Upper lobe of right lung (tissue), 1 donor: ENCODE results near the gene BCL11A. TPM values are rescaled to one million over a fixed set of nuclear protein-coding genes. Genes with fewer than 3 reads are reported as not detected.

Experiments used
- ATAC-seq: fragments of 200-7000 bp; cut with Tn5 transposase; one replicate; pipeline ENCODE4 v1.9.1; 2020; ENCODE audit warnings: mild to moderate bottlenecking, moderate library complexity
- DNase-seq: peaks from one replicate; pipeline ENCODE4 v3.0.0-alpha.2; 2020
- H3K27ac ChIP-seq: fragments of 200-600 bp; one replicate; pipeline ENCODE4 v1.8.0; 2022
- H3K27me3 ChIP-seq: fragments of 200-600 bp; one replicate; pipeline ENCODE4 v1.8.0; 2022; ENCODE audit warnings: mild to moderate bottlenecking
- H3K36me3 ChIP-seq: fragments of 200-600 bp; one replicate; pipeline ENCODE4 v1.8.0; 2022
- H3K4me1 ChIP-seq: fragments of 200-600 bp; one replicate; pipeline ENCODE4 v1.8.0; 2022
- H3K4me3 ChIP-seq: fragments of 200-600 bp; one replicate; pipeline ENCODE4 v1.8.0; 2022; ENCODE audit warnings: mild to moderate bottlenecking
- H3K9me3 ChIP-seq: fragments of 200-600 bp; one replicate; pipeline ENCODE4 v1.8.0; 2022
- intact Hi-C: fragments of 100-400 bp; cut with DNase I; formaldehyde crosslinking; loops from one replicate; pipeline ENCODE4 v1.11.0; 2022
- total RNA-seq: library from RNA; stranded (reverse); fragmentation: NEBNext Ultra II Directional; extraction: Animal tissue kit (Norgen Biotek cat#: 25700); gene quantifications from one replicate; pipeline ENCODE4 v1.2.1, GENCODE V29; 2021
- TF ChIP-seq, protein P1 (sequence below): fragments of 200-600 bp; IDR thresholded peaks from one replicate; pipeline ENCODE4 v1.8.0; 2022; ENCODE audit warnings: antibody characterized with exemption
- donor health status: DM: no; HTN: yes; CAD: no; lungs with severe emphysema.

The BCL11A gene
- total RNA-seq, 1 donor from 2014 or later: 10.3 TPM

DNA sequence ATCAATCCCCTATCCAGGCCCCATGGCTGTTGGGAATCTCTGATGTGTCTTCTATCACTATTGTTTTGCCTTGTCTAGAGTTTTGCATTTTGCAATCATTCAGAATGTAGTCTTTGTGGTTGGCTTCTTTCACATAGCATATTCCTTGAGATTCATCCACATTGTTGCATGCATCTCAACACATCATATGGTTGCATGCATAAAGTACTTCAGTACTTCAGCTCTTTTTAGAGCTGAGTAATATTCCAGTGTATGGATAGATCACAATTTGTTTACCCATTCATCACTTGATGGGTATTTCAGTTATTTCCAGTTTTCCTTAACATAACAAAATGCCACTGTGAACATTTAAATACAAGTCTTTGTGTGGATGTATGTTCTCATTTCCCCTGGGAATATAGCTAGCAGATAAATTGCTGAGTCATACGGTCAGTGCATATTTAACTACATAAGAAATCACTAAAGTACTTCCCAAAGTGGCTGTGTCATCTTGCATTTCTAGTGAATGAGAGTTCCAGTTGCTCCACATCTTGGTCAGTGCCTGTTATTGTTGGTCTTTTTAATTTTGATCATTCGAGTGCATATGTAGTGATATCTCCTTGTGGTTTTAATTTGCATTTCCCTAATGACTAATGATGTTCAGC, 138.8 kb downstream of the BCL11A start:
- Histone ChIP-seq H3K4me1 (no peaks in the 10 kb centered on the region), H3K4me3 (no peak overlapping the region), H3K36me3 (no peaks in the 10 kb centered on the region), H3K27me3 (no peaks in the 10 kb centered on the region), H3K27ac (no peak overlapping the region), H3K9me3 (no peaks in the 10 kb centered on the region)
- ATAC-seq: no peak
- intact Hi-C loops: no loop called here
- TF ChIP-seq, protein P1, sequence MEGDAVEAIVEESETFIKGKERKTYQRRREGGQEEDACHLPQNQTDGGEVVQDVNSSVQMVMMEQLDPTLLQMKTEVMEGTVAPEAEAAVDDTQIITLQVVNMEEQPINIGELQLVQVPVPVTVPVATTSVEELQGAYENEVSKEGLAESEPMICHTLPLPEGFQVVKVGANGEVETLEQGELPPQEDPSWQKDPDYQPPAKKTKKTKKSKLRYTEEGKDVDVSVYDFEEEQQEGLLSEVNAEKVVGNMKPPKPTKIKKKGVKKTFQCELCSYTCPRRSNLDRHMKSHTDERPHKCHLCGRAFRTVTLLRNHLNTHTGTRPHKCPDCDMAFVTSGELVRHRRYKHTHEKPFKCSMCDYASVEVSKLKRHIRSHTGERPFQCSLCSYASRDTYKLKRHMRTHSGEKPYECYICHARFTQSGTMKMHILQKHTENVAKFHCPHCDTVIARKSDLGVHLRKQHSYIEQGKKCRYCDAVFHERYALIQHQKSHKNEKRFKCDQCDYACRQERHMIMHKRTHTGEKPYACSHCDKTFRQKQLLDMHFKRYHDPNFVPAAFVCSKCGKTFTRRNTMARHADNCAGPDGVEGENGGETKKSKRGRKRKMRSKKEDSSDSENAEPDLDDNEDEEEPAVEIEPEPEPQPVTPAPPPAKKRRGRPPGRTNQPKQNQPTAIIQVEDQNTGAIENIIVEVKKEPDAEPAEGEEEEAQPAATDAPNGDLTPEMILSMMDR: no peak
- DNase-seq: no peak

DNA sequence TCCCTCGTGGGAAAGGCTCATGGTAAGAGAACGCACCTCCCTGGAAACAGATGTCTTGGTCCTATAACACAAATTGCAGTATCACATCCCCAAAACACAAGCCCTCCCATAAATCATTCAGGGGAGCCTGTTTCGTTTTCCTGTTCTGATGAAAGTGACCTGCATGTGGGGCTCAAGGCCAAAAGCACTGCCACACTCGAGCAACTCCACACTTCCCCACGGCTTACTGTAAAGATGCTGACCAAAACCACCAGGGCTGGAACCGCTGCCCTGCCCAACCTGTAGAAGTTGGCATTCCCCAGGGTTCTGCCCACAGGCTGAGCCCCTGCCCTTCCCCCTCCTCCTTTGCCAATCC, 139.7 kb downstream of the BCL11A start:
- Histone ChIP-seq H3K4me1 (no peaks in the 10 kb centered on the region), H3K27me3 (no peaks in the 10 kb centered on the region), H3K27ac (no peak overlapping the region), H3K4me3 (no peak overlapping the region), H3K9me3 (no peaks in the 10 kb centered on the region), H3K36me3 (no peaks in the 10 kb centered on the region)
- TF ChIP-seq, protein P1: no peak
- intact Hi-C loops: no loop called here
- ATAC-seq (no peak), DNase-seq (no peak)

DNA sequence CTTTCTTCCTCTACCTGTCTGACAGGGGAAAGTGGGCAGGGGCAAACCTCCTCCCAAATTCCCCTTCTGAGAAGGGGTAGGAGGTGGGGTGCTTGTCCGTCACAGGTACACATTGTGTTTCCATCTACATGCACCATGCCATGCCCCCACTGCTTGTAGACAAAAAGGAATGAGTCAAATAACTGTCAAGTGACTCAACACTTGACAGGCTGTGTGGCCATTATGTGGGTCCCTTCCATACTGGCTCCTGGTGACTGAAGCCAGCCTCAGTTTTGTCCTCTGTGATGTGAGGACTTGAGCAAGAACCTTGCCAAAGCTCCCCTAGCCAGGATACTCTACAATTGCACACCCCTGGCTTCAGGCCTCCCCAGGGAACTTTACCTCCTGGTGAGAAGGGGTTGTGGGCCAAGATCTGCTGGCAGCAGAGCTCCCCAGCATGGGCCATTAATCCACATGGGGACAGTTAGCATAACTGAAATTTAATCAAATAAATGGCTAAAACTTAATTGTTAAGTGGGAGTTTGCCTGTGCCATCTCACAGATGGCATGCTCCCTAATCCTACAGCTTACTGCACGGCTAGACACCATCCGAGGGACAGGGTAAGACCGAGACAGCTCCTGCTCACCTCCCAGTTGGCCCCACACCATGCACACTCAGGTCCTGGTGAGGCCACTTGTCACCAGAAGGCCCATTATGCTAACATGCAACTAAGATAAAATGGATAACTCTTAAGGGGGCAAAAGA, 140.2 kb downstream of the BCL11A start:
- Histone ChIP-seq H3K27ac (no peak overlapping the region), H3K27me3 (no peaks in the 10 kb centered on the region), H3K4me3 (no peak overlapping the region), H3K36me3 (no peaks in the 10 kb centered on the region), H3K4me1 (no peaks in the 10 kb centered on the region), H3K9me3 (no peaks in the 10 kb centered on the region)
- intact Hi-C loops: no loop called here
- DNase-seq (no peak), ATAC-seq (no peak)
- TF ChIP-seq, protein P1: no peak

DNA sequence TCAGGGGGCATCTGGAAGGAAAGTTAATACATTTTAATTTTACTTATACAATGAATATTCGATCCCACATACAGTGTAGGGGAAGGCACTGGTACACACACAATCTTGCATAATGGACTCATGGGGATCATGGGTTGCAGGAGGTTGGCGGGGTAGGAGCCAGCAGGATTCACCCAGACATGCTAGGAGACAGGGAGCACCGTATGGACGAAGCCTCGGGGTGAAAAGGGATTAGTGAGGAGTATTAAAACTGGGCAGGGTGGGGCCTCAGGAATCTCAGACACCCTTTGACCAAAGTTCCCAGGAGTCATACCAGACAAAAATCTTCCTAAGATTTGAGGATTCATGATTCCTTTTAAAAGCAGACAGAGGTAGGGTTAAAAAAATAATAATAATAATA, 140.8 kb downstream of the BCL11A start:
- Histone ChIP-seq H3K27ac (no peak overlapping the region), H3K36me3 (no peaks in the 10 kb centered on the region), H3K4me3 (no peak overlapping the region), H3K27me3 (no peaks in the 10 kb centered on the region), H3K9me3 (no peaks in the 10 kb centered on the region), H3K4me1 (no peaks in the 10 kb centered on the region)
- no peak for DNase-seq
- intact Hi-C loops: no loop called here
- ATAC-seq: no peak
- TF ChIP-seq, protein P1: no peak

DNA sequence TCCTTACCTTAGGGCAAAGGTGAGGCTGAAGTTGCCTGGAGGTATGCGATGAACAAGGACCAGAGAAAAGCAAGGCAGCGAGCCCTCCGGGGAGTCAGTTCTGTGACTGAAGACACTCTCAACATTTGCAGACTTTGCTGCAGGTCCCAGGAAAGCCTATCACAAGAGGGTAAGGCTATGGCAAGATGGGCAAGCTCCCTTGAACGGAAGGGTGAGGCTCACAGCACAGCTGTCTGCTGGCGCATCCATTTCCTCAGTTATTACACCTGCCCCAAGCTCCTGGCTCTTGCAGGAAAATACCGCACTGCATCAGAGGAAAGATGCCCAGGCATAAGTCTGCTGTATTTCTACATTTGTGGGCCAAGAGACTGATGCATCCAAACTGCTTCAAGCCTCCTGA, 141.4 kb downstream of the BCL11A start:
- H3K27me3 ChIP-seq: no peaks in the 10 kb centered on the region
- intact Hi-C loops: no loop called here
- no peaks in the 10 kb centered on the region for H3K9me3 ChIP-seq
- TF ChIP-seq, protein P1: no peak
- H3K36me3 ChIP-seq: no peaks in the 10 kb centered on the region
- no peaks in the 10 kb centered on the region for H3K4me1 ChIP-seq
- ATAC-seq (no peak), DNase-seq (no peak)
- no peak overlapping the region for H3K27ac ChIP-seq
- no peak overlapping the region for H3K4me3 ChIP-seq
